ENCODE data around the gene AK9. TPM values are rescaled to one million over a fixed set of nuclear protein-coding genes. Genes with fewer than 3 reads are reported as not detected.
A peak's percentile ranks its signal among the peaks of the same experiment; 100 is the strongest.

Gene AK9
- total and polyA plus RNA-seq, 2 of the 8 experiments (the other 6 are each of a cell fraction or from before 2014, with no cell fraction given), result 1.8 to 2.2 TPM

DNA sequence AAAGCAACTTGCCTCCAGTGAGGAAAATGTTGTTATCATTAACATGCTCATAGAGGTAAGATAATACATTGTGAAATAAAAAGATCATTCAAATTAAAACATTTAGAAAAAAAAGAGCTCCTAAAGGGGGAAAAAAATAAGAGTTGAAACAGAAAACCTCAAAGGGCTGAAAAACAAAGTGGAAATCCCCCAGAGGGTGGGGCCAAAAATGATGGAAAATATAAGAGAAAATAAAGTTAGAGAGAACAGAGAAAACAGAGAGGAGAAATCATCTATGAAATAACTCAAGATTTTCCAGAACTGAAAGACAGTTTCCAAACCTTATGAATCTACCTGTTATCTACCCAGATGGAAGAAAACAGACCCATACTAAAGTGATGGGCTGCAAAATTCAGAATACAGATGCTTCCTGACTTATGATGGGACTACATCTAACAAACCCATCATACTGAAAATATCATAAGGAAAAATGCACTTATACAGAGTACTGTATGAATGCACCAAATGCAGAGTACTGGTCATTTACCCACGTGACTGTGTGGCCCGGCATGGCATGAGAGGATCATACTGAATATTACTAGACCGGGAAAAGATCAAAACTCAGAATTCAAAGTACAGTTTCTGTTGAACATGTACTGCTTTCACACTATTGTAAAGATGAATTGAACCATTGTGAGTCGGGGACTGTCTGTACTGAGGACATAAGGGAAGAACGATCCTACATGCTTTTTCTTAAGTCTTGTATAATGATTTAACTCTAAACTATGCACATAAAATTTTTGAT is 212.0 kb downstream of the AK9 start:
- Histone ChIP-seq H3K4ac (replicated peaks; ENCODE audit: insufficient read length, low read depth, low read length) (peak overlapping the region; percentile 86), H4K8ac (ENCODE audit: extremely low read depth, insufficient read depth, low read length) (no peak overlapping the region), H3K9me3 (ENCODE audit: insufficient read depth in 2 of 2, low read depth in 1 of 2, low read length in 1 of 2) (no peaks in the 10 kb centered on the region), H3K23me2 (ENCODE audit: low read depth, low read length) (peaks cover 7% of the 10 kb centered on the region; the same call in 1 of the 2 replicates), H3K18ac (ENCODE audit: extremely low read depth, low read length) (no peak overlapping the region), H4K91ac (replicated peaks; ENCODE audit: insufficient read length, low read length) (no peak overlapping the region), H3K79me1 (ENCODE audit: low read depth, low read length) (peaks cover 7% of the 10 kb centered on the region), H3K9ac (replicated peaks in 1 of 4; ENCODE audit: extremely low read depth in 1 of 4, low read depth in 3 of 4, low read length in 3 of 4) (no peak overlapping the region), H2BK12ac (ENCODE audit: low read depth, low read length) (no peak overlapping the region), H3K27ac (ENCODE audit: low read depth, low read length) (no peak overlapping the region), H3K14ac (ENCODE audit: insufficient read length) (no peak overlapping the region), H2BK5ac (ENCODE audit: low read depth, low read length) (no peak overlapping the region), H4K20me1 (replicated peaks in 1 of 2; ENCODE audit: control insufficient read depth in 1 of 2, insufficient read depth in 2 of 2, low read length in 2 of 2) (peaks cover 2 to 13% of the 10 kb centered on the region in 2 experiments), H3K4me1 (replicated peaks in 1 of 4; ENCODE audit: control insufficient read depth in 3 of 4, insufficient read depth in 4 of 4, low read length in 3 of 4) (peaks cover 2 to 15% (median 4%) of the 10 kb centered on the region in 4 experiments; a peak in 5 of 7 replicates), H3K4me2 (ENCODE audit: insufficient read depth in 1 of 2, low read depth in 2 of 2, low read length in 2 of 2) (peak overlapping the region; percentile 49 to 72), H2AK5ac (ENCODE audit: low read depth, low read length) (no peak overlapping the region), H4K5ac (ENCODE audit: insufficient read length, low read depth, low read length) (no peak overlapping the region), H2BK120ac (replicated peaks; ENCODE audit: low read depth, low read length) (no peak overlapping the region), H3K36me3 (ENCODE audit: control insufficient read depth in 2 of 4, insufficient read depth in 4 of 4, low read length in 3 of 4) (peaks cover 7 to 63% (median 41%) of the 10 kb centered on the region in 4 experiments), H3K27me3 (replicated peaks in 1 of 4; ENCODE audit: control insufficient read depth in 3 of 4, extremely low read depth in 1 of 4, insufficient read depth in 3 of 4, low read length in 3 of 4) (no peaks in the 10 kb centered on the region), H3K56ac (replicated peaks; ENCODE audit: insufficient read length, low read depth, low read length) (no peak overlapping the region), H3K79me2 (ENCODE audit: control insufficient read depth in 1 of 2, insufficient read depth in 2 of 2, low read length in 2 of 2) (peaks cover 20 to 74% of the 10 kb centered on the region in 2 experiments), H3K4me3 (ENCODE audit: extremely low read depth in 1 of 4, insufficient read depth in 2 of 4, low read depth in 3 of 4, low read length in 4 of 4) (peak overlapping the region in 2 of 4 experiments; percentile 31 to 48; a peak in 3 of 8 replicates), H2BK20ac (ENCODE audit: low read length) (no peak overlapping the region), H2AFZ (ENCODE audit: low read length) (no peak overlapping the region), H3K23ac (ENCODE audit: insufficient read length) (no peak overlapping the region), H2BK15ac (ENCODE audit: low read length) (no peak overlapping the region)
- no peak for DNase-seq (ENCODE audit: low read depth in 1 of 2, low spot score in 2 of 2)
- WGBS, 2 experiments (ENCODE audit: extremely low coverage in 1 of 2, insufficient coverage in 1 of 2, insufficient read length in 1 of 2, insufficient replicate concordance in 2 of 2, low coverage in 1 of 2, low lambda C conversion rate in 2 of 2, missing lambda C conversion rate in 1 of 2), result 88% methylated on average over 5 of the region's 5 CpGs; no CpG with 5 or more reads in 1 of the 2 experiments
- FAIRE-seq, result no peak
- ChIA-PET POLR2A (ENCODE audit: partially characterized antibody) (interaction anchor here (0.6 to 2.5 kb wide), 4 partner anchors 13 to 138 kb away, joined by 3 to 10 read pairs (median 5); no protein-coding TSS in a partner anchor), CTCF (ENCODE audit: partially characterized antibody) (interaction anchor here (0.6 to 1.8 kb wide), 5 partner anchors 10 to 1802 kb away, joined by 3 to 6 read pairs (median 4); no protein-coding TSS in a partner anchor)
- TF ChIP-seq RNF2 (IDR thresholded peaks at IDR 0.05; ENCODE audit: borderline replicate concordance, low read depth, low read length, missing control alignments, poor library complexity, severe bottlenecking) (no peak), BCL11A (IDR thresholded peaks at IDR 0.05; ENCODE audit: low read depth in 2 of 2, low read length in 2 of 2) (no peak), SP2 (IDR thresholded peaks at IDR 0.05; ENCODE audit: low read length) (no peak), GABPA (IDR thresholded peaks at IDR 0.05; ENCODE audit: borderline replicate concordance, insufficient read depth, low read length) (no peak), JUND (IDR thresholded peaks at IDR 0.05; ENCODE audit: low read length) (no peak), SIN3A (conservative IDR thresholded peaks at IDR 0.05 in 1 of 2, IDR thresholded peaks at IDR 0.05 in 1 of 2; ENCODE audit: low read depth in 1 of 2, low read length in 2 of 2) (no peak), SP4 (IDR thresholded peaks at IDR 0.05; ENCODE audit: low read length) (no peak), CBX5 (IDR thresholded peaks at IDR 0.05; ENCODE audit: low read depth, low read length) (no peak), CHD1 (IDR thresholded peaks at IDR 0.05; ENCODE audit: low read depth, low read length) (no peak), POLR2AphosphoS5 (IDR thresholded peaks at IDR 0.05; ENCODE audit: low read depth, low read length) (no peak), SIX5 (IDR thresholded peaks at IDR 0.05; ENCODE audit: low read depth, low read length) (no peak)
- TF ChIP-seq, protein P1, sequence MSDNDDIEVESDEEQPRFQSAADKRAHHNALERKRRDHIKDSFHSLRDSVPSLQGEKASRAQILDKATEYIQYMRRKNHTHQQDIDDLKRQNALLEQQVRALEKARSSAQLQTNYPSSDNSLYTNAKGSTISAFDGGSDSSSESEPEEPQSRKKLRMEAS (IDR thresholded peaks at IDR 0.05), result no peak
